ENCODE data around the gene DUT. TPM values are rescaled to one million over a fixed set of nuclear protein-coding genes. Genes with fewer than 3 reads are reported as not detected.

Gene DUT
- total and polyA plus RNA-seq, 5 donors: 71.0 to 92.1 (median 84.1) TPM

DNA sequence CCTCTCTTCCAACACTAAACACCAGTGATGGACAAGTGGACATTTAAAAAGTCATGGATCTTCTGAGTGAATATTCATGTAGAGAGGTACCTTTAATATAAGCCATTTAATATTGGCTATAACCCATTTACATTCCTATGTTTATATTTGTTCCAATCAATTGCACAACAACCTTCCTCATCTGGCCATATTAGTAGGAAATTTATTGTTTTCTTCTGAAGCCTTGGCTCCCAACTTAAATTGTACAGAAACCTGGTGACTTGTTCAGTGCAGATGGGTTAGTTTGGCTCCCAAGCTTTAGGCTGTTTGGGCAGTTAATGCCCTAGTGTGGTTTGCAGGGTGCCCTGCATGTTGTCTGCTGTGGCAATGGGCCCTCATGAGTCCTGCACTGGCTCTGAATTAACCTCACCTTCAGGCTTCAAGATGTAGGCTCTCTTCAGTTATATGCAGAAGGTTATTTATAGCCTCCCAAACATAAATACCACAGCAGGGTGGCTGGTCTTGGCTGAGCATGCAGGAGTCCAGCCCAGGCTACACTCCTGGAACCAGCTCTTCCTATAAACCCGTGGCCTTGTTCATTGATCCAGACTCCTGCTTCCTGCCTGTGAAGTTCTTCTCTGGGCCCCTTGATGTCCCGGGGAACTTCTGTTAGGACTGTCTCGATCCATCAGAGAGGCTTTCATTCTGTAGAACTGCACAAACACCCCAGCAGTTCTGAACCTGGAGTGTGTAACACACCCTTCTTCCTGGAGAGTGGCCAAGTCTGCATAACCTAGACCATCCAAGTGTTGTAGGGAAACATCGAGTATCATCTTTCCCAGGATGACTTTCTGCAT is 57.0 kb downstream of the DUT start:
- H3K9me3 ChIP-seq (ENCODE audit: control insufficient read depth, low read length): no peaks in the 10 kb centered on the region
- peak in 1 of 2 donors; percentile 10 for ATAC-seq

GRCh38 chr15:48388910-48389309 is 57.7 kb downstream of the DUT start:
- Histone ChIP-seq H3K27me3 (ENCODE audit: control insufficient read depth, insufficient read depth) (no peaks in the 10 kb centered on the region), H3K4me3 (ENCODE audit: low read length) (no peak overlapping the region), H3K27ac (ENCODE audit: low read length) (no peak overlapping the region), H3K4me1 (ENCODE audit: control insufficient read depth, insufficient read depth, low read length) (peaks cover 2% of the 10 kb centered on the region), H3K9me3 (ENCODE audit: control insufficient read depth, low read length) (no peaks in the 10 kb centered on the region)
- DNase-seq (no peak), ATAC-seq (no peak)
- WGBS: 64% methylated on average over 1 of the region's 1 CpG
- intact Hi-C loops (cut with DNase I): no loop called here

More for the DNA sequence above, 57.0 kb downstream of the DUT start:
- H3K27me3 ChIP-seq (ENCODE audit: control insufficient read depth, insufficient read depth): no peaks in the 10 kb centered on the region
- 43% methylated on average over 4 of the region's 4 CpGs for WGBS
- H3K4me3 ChIP-seq (ENCODE audit: low read length): no peak overlapping the region
- H3K27ac ChIP-seq (ENCODE audit: low read length): no peak overlapping the region
- DNase-seq: no peak
- peaks cover 2% of the 10 kb centered on the region for H3K4me1 ChIP-seq (ENCODE audit: control insufficient read depth, insufficient read depth, low read length)
- intact Hi-C loops (cut with DNase I): no loop called here

GRCh38 chr15:48389691-48390143 is 58.5 kb downstream of the DUT start:
- no peak overlapping the region for H3K4me3 ChIP-seq (ENCODE audit: low read length)
- DNase-seq (no peak), ATAC-seq (no peak)
- 59% methylated on average over 3 of the region's 3 CpGs for WGBS
- no peaks in the 10 kb centered on the region for H3K9me3 ChIP-seq (ENCODE audit: control insufficient read depth, low read length)
- no peak overlapping the region for H3K27ac ChIP-seq (ENCODE audit: low read length)
- intact Hi-C loops (cut with DNase I): no loop called here
- no peaks in the 10 kb centered on the region for H3K27me3 ChIP-seq (ENCODE audit: control insufficient read depth, insufficient read depth)
- peaks cover 10% of the 10 kb centered on the region for H3K4me1 ChIP-seq (ENCODE audit: control insufficient read depth, insufficient read depth, low read length)

DNA sequence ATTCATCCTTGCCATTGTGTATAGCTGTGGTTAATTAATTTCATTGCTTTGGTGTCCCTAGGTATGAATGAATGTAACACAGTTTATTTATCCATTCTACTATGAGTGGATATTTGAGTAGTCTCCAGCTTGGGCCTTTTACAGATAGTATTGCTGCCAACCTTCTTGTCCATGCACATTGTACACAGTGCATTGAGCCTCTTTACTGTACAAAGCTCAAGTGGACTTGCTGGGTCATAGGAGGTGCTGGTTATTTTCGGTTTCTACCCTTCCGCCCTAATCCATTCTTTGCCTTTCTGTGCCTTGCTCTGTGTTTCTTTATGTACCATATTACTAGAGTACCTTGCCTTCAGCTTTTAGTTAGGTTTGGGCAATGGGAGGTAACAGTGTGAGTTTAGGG is 60.7 kb downstream of the DUT start:
- peak overlapping the region; percentile 5 for H3K27ac ChIP-seq (ENCODE audit: low read length)
- no peak overlapping the region for H3K4me3 ChIP-seq (ENCODE audit: low read length)
- H3K9me3 ChIP-seq (ENCODE audit: control insufficient read depth, low read length): no peaks in the 10 kb centered on the region
- intact Hi-C loops (cut with DNase I): no loop called here
- DNase-seq (no peak), ATAC-seq (no peak)
- no peaks in the 10 kb centered on the region for H3K27me3 ChIP-seq (ENCODE audit: control insufficient read depth, insufficient read depth)
- peaks cover 20% of the 10 kb centered on the region for H3K4me1 ChIP-seq (ENCODE audit: control insufficient read depth, insufficient read depth, low read length)
- whole genome bisulfite sequencing: 97% methylated on average over 2 of the region's 2 CpGs

DNA sequence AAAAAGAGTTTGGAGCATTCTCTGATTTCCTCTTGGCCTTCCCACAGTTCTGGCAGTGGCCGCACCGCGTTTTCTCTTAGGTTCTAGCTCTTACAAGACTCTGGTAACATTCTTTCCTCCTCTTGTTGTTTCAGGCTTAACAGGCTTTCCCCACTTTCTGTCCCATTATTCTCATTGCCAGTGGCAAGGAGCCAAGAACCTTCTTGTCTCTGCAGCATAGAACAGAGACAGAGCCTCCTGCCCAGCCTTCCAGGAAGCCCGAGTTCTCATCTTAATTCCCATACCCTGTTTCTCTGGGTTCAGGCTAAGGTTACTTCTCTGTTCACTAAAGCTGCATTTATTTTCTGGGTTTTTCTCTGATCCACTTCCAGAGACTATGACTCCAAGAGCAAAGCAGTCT is 61.1 kb downstream of the DUT start:
- intact Hi-C loops (cut with DNase I): no loop called here
- Histone ChIP-seq H3K27ac (ENCODE audit: low read length) (peak overlapping the region; percentile 5), H3K9me3 (ENCODE audit: control insufficient read depth, low read length) (no peaks in the 10 kb centered on the region), H3K27me3 (ENCODE audit: control insufficient read depth, insufficient read depth) (no peaks in the 10 kb centered on the region), H3K4me3 (ENCODE audit: low read length) (no peak overlapping the region), H3K4me1 (ENCODE audit: control insufficient read depth, insufficient read depth, low read length) (peaks cover 20% of the 10 kb centered on the region)
- DNase-seq (peak; percentile 67 to 84 (median 75)), ATAC-seq (peak; percentile 69 to 77)
- WGBS: 35% methylated on average over 4 of the region's 4 CpGs

Other genes starting within 250 kb of the DUT start
- not detected for gene SLC24A5, start 210.4 kb upstream of the DUT start, total RNA-seq
- not detected for gene SLC24A5, start 210.4 kb upstream of the DUT start, polyA plus RNA-seq
- 10 to 100 TPM; 10.2 to 17.5 (median 13.3) TPM for gene MYEF2, start 153.1 kb upstream of the DUT start, total RNA-seq
- 7.2 TPM for gene MYEF2, start 153.1 kb upstream of the DUT start, polyA plus RNA-seq
- not detected for gene CTXN2, start 139.8 kb upstream of the DUT start, total RNA-seq
- not detected for gene CTXN2, start 139.8 kb upstream of the DUT start, polyA plus RNA-seq
- gene SLC12A1, start 125.1 kb upstream of the DUT start, total RNA-seq: not detected
- not detected for gene SLC12A1, start 125.1 kb upstream of the DUT start, polyA plus RNA-seq